Measurements from ENCODE around the gene WNT3. TPM values are rescaled to one million over a fixed set of nuclear protein-coding genes. Genes with fewer than 3 reads are reported as not detected.

Gene WNT3
- total RNA-seq, 1 experiment from 2014 or later: 5.5 TPM

DNA sequence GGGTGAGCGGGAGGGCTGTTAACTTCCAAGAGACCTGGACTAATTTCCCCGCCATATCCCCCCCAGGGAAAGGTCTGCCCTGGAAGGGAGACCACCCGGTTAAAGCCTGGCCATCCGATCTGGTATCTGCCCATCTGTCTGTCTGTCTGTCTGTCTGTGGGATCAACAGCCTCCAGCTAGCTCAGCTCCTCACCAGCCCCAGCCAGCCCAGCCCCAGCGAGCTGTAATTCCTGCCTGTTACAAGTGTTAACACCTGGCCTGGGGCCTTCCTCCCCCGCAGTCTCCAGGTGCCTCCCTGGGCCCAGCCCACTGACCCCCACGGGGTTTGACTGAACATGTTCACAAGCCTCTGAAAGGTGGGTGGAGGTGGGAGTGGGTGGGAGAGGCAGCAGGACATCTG, 4.0 kb downstream of the WNT3 start:
- no peaks in the 10 kb centered on the region for H3K9me2 ChIP-seq (ENCODE audit: insufficient read depth)
- no peaks in the 10 kb centered on the region for H3K79me2 ChIP-seq (ENCODE audit: insufficient read depth, low read length)
- CTCF ChIA-PET: no interaction called here
- no peak overlapping the region for H3K4me2 ChIP-seq (ENCODE audit: low read length)
- H3K9me3 ChIP-seq (ENCODE audit: control insufficient read depth in 1 of 2, insufficient read depth in 1 of 2, low read depth in 1 of 2, low read length in 2 of 2): no peaks in the 10 kb centered on the region
- DNase-seq (ENCODE audit: low read depth, low spot score) (no peak), ATAC-seq (no peak)
- RAD21 ChIA-PET (ENCODE audit: low non-redundant PET in 1 of 2, low total read pairs in 2 of 2, uncharacterized antibody in 2 of 2, unreplicated experiment in 2 of 2): no interaction called here
- intact Hi-C loops (cut with micrococcal nuclease): no loop called here
- no peak overlapping the region for H3K9ac ChIP-seq (ENCODE audit: low read length)
- no peaks in the 10 kb centered on the region for H3K36me3 ChIP-seq (ENCODE audit: control insufficient read depth in 1 of 2, insufficient read depth in 2 of 2, low read length in 2 of 2)
- TF ChIP-seq EGR1 (IDR thresholded peaks at IDR 0.05; ENCODE audit: low read depth) (no peak), JUND (IDR thresholded peaks at IDR 0.05) (no peak), POLR2A (IDR thresholded peaks at IDR 0.05; ENCODE audit: borderline replicate concordance, extremely low read depth, insufficient read depth, insufficient read length) (no peak), ZNF274 (IDR thresholded peaks at IDR 0.05; ENCODE audit: low read depth, low read length) (no peak), CEBPB (IDR thresholded peaks at IDR 0.05; ENCODE audit: low read depth) (no peak)
- TF ChIP-seq, protein P1, sequence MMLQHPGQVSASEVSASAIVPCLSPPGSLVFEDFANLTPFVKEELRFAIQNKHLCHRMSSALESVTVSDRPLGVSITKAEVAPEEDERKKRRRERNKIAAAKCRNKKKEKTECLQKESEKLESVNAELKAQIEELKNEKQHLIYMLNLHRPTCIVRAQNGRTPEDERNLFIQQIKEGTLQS (IDR thresholded peaks at IDR 0.05): no peak
- TF ChIP-seq, protein P2, sequence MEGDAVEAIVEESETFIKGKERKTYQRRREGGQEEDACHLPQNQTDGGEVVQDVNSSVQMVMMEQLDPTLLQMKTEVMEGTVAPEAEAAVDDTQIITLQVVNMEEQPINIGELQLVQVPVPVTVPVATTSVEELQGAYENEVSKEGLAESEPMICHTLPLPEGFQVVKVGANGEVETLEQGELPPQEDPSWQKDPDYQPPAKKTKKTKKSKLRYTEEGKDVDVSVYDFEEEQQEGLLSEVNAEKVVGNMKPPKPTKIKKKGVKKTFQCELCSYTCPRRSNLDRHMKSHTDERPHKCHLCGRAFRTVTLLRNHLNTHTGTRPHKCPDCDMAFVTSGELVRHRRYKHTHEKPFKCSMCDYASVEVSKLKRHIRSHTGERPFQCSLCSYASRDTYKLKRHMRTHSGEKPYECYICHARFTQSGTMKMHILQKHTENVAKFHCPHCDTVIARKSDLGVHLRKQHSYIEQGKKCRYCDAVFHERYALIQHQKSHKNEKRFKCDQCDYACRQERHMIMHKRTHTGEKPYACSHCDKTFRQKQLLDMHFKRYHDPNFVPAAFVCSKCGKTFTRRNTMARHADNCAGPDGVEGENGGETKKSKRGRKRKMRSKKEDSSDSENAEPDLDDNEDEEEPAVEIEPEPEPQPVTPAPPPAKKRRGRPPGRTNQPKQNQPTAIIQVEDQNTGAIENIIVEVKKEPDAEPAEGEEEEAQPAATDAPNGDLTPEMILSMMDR (IDR thresholded peaks at IDR 0.05 in 2 of 3, conservative IDR thresholded peaks at IDR 0.05 in 1 of 3; ENCODE audit: borderline replicate concordance in 1 of 3, insufficient read depth in 1 of 3, low read depth in 2 of 3, low read length in 2 of 3): no peak
- TF ChIP-seq, protein P3, sequence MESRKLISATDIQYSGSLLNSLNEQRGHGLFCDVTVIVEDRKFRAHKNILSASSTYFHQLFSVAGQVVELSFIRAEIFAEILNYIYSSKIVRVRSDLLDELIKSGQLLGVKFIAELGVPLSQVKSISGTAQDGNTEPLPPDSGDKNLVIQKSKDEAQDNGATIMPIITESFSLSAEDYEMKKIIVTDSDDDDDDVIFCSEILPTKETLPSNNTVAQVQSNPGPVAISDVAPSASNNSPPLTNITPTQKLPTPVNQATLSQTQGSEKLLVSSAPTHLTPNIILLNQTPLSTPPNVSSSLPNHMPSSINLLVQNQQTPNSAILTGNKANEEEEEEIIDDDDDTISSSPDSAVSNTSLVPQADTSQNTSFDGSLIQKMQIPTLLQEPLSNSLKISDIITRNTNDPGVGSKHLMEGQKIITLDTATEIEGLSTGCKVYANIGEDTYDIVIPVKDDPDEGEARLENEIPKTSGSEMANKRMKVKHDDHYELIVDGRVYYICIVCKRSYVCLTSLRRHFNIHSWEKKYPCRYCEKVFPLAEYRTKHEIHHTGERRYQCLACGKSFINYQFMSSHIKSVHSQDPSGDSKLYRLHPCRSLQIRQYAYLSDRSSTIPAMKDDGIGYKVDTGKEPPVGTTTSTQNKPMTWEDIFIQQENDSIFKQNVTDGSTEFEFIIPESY (IDR thresholded peaks at IDR 0.05; ENCODE audit: extremely low read depth, insufficient replicate concordance, low read length): no peak
- TF ChIP-seq, protein P4, sequence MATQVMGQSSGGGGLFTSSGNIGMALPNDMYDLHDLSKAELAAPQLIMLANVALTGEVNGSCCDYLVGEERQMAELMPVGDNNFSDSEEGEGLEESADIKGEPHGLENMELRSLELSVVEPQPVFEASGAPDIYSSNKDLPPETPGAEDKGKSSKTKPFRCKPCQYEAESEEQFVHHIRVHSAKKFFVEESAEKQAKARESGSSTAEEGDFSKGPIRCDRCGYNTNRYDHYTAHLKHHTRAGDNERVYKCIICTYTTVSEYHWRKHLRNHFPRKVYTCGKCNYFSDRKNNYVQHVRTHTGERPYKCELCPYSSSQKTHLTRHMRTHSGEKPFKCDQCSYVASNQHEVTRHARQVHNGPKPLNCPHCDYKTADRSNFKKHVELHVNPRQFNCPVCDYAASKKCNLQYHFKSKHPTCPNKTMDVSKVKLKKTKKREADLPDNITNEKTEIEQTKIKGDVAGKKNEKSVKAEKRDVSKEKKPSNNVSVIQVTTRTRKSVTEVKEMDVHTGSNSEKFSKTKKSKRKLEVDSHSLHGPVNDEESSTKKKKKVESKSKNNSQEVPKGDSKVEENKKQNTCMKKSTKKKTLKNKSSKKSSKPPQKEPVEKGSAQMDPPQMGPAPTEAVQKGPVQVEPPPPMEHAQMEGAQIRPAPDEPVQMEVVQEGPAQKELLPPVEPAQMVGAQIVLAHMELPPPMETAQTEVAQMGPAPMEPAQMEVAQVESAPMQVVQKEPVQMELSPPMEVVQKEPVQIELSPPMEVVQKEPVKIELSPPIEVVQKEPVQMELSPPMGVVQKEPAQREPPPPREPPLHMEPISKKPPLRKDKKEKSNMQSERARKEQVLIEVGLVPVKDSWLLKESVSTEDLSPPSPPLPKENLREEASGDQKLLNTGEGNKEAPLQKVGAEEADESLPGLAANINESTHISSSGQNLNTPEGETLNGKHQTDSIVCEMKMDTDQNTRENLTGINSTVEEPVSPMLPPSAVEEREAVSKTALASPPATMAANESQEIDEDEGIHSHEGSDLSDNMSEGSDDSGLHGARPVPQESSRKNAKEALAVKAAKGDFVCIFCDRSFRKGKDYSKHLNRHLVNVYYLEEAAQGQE (IDR thresholded peaks at IDR 0.05; ENCODE audit: low read depth): no peak
- H2AFZ ChIP-seq (ENCODE audit: low read depth, low read length, poor library complexity, severe bottlenecking): no peak overlapping the region
- POLR2A ChIA-PET: no interaction called here
- H3K4me3 ChIP-seq (replicated peaks in 1 of 2; ENCODE audit: low read depth in 1 of 2, low read length in 2 of 2): no peak overlapping the region
- no peaks in the 10 kb centered on the region for H4K20me1 ChIP-seq (ENCODE audit: insufficient read depth)
- H3K4me1 ChIP-seq (ENCODE audit: control insufficient read depth in 1 of 2, insufficient read depth in 2 of 2, low read length in 2 of 2): peaks cover 0 to 18% of the 10 kb centered on the region in 2 experiments; a peak in 2 of 4 replicates
- H3K27me3 ChIP-seq (ENCODE audit: insufficient read depth, low read length): no peaks in the 10 kb centered on the region
- H3K27ac ChIP-seq (ENCODE audit: low read depth, low read length): no peak overlapping the region
- no TSS peak for BruUV-seq (replicated peaks)

Data from HCT116 (cell line).